Fibroblast of mammary gland (primary cell): ENCODE results near the gene SPDYE6.

Experiments used
- DNase-seq: peaks from one replicate; pipeline ENCODE4 v3.0.0-alpha.2; 2010; ENCODE audit warnings: low read depth
- H3K4me3 ChIP-seq: 2 replicates; pipeline ENCODE4 v1.5.1; 2011; ENCODE audit warnings: low read depth, mild to moderate bottlenecking, low read length, moderate library complexity; ENCODE audit not compliant: control insufficient read depth
- CTCF ChIP-seq: conservative IDR thresholded peaks from 2 replicates; pipeline ENCODE4 v1.5.1; 2011; ENCODE audit warnings: low read depth, low read length, inconsistent platforms; ENCODE audit not compliant: control insufficient read depth, insufficient read depth

SPDYE6 gene

GRCh38 chr7:102312317-102312716, 43.9 kb downstream of the SPDYE6 start:
- H3K4me3 ChIP-seq = no peak overlapping the region
- DNase-seq = no peak
- TF ChIP-seq CTCF = no peak

GRCh38 chr7:102310414-102310815, 45.8 kb downstream of the SPDYE6 start:
- no peak for TF ChIP-seq CTCF
- H3K4me3 ChIP-seq = no peak overlapping the region
- DNase-seq = no peak

- no peak for TF ChIP-seq CTCF
- no peak overlapping the region for H3K4me3 ChIP-seq
- no peak for DNase-seq
These were observed 49.1 kb downstream of the SPDYE6 start for GRCh38 chr7:102306916-102307677.

- H3K4me3 ChIP-seq = no peak overlapping the region
- DNase-seq = no peak
- TF ChIP-seq CTCF = no peak
These were observed 50.6 kb downstream of the SPDYE6 start for GRCh38 chr7:102305414-102306268.

GRCh38 chr7:102304668-102305067, 51.6 kb downstream of the SPDYE6 start:
- no peak for TF ChIP-seq CTCF

GRCh38 chr7:102303669-102304422, 52.4 kb downstream of the SPDYE6 start:
- no peak for DNase-seq
- TF ChIP-seq CTCF = no peak
- H3K4me3 ChIP-seq = no peak overlapping the region

More at GRCh38 chr7:102304668-102305067, 51.6 kb downstream of the SPDYE6 start:
- DNase-seq = no peak
- H3K4me3 ChIP-seq = no peak overlapping the region
